Measurements from ENCODE around the gene CAPN14. TPM values are rescaled to one million over a fixed set of nuclear protein-coding genes. Genes with fewer than 3 reads are reported as not detected.

Gene CAPN14
- total RNA-seq, 1 experiment from 2014 or later, result 0.05 TPM

DNA sequence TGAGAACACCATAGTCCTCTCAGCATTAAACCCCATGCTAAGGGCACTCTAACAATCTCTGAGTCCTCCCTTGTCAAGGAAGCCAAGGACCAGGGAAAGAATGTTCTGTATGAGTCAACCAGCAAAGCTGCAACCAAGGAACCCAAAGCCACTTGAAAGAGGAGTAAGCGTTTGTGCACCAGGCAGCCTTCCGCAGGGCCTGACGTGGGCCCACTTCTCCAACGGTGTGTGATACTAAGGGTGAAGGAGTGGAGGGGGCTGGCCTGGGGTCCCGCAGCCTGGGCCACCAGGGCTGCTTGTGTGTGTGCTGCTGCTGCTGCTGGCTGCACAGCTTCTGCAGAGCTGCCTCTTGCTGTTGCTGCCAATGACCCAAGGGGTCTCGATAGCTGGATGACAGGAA, 49.0 kb downstream of the CAPN14 start:
- intact Hi-C loops (cut with micrococcal nuclease; ENCODE audit: unreplicated experiment), result no loop called here
- DNase-seq (ENCODE audit: low read depth, low spot score), result no peak
- Histone ChIP-seq H3K36me3 (ENCODE audit: control insufficient read depth, insufficient read depth, low read length) (no peaks in the 10 kb centered on the region), H3K27me3 (ENCODE audit: control insufficient read depth, insufficient read depth, low read length) (peaks cover 2% of the 10 kb centered on the region), H3K4me1 (ENCODE audit: control insufficient read depth, insufficient read depth, low read length) (no peaks in the 10 kb centered on the region), H3K4me3 (ENCODE audit: low read depth in 2 of 2, low read length in 2 of 2) (no peak overlapping the region), H3K27ac (ENCODE audit: low read length) (no peak overlapping the region), H3K9me3 (ENCODE audit: control insufficient read depth, insufficient read depth, low read depth, low read length) (no peaks in the 10 kb centered on the region)
- BruUV-seq (replicated peaks), result no TSS peak
- POLR2A ChIA-PET, result no interaction called here
- in situ Hi-C loops (cut with HindIII; ENCODE audit: low pct_unique_long_range_greater_than_20kb, low sequenced_read_pairs), result no loop called here
- ATAC-seq, result no peak
- TF ChIP-seq, protein P1, sequence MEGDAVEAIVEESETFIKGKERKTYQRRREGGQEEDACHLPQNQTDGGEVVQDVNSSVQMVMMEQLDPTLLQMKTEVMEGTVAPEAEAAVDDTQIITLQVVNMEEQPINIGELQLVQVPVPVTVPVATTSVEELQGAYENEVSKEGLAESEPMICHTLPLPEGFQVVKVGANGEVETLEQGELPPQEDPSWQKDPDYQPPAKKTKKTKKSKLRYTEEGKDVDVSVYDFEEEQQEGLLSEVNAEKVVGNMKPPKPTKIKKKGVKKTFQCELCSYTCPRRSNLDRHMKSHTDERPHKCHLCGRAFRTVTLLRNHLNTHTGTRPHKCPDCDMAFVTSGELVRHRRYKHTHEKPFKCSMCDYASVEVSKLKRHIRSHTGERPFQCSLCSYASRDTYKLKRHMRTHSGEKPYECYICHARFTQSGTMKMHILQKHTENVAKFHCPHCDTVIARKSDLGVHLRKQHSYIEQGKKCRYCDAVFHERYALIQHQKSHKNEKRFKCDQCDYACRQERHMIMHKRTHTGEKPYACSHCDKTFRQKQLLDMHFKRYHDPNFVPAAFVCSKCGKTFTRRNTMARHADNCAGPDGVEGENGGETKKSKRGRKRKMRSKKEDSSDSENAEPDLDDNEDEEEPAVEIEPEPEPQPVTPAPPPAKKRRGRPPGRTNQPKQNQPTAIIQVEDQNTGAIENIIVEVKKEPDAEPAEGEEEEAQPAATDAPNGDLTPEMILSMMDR (IDR thresholded peaks at IDR 0.05), result no peak
- TF ChIP-seq POLR2AphosphoS5 (IDR thresholded peaks at IDR 0.05; ENCODE audit: low read depth, low read length) (no peak), TCF7L2 (IDR thresholded peaks at IDR 0.05; ENCODE audit: low read depth, low read length) (no peak)
- CTCF ChIA-PET, result interaction anchor here (0.7 kb wide), 1 partner anchor 296 kb away, joined by 5 read pairs; no protein-coding TSS in a partner anchor

- in situ Hi-C loops (cut with HindIII; ENCODE audit: low pct_unique_long_range_greater_than_20kb, low sequenced_read_pairs) (no loop called here), intact Hi-C loops (cut with micrococcal nuclease; ENCODE audit: unreplicated experiment) (no loop called here)
- no peak for ATAC-seq
- CTCF ChIA-PET, result no interaction called here
- no peak for DNase-seq (ENCODE audit: low read depth, low spot score)
- Histone ChIP-seq H3K27me3 (ENCODE audit: control insufficient read depth, insufficient read depth, low read length) (peaks cover 2% of the 10 kb centered on the region), H3K9me3 (ENCODE audit: control insufficient read depth, insufficient read depth, low read depth, low read length) (no peaks in the 10 kb centered on the region), H3K36me3 (ENCODE audit: control insufficient read depth, insufficient read depth, low read length) (no peaks in the 10 kb centered on the region), H3K4me1 (ENCODE audit: control insufficient read depth, insufficient read depth, low read length) (no peaks in the 10 kb centered on the region), H3K27ac (ENCODE audit: low read length) (no peak overlapping the region), H3K4me3 (ENCODE audit: low read depth in 2 of 2, low read length in 2 of 2) (no peak overlapping the region)
- no TSS peak for BruUV-seq (replicated peaks)
- POLR2A ChIA-PET, result no interaction called here
- no peak for TF ChIP-seq TCF7L2 (IDR thresholded peaks at IDR 0.05; ENCODE audit: low read depth, low read length)
- TF ChIP-seq SIN3A (IDR thresholded peaks at IDR 0.05; ENCODE audit: borderline replicate concordance, insufficient read depth, low read depth, low read length), result no peak
- TF ChIP-seq POLR2AphosphoS5 (IDR thresholded peaks at IDR 0.05; ENCODE audit: low read depth, low read length), result no peak
- TF ChIP-seq, protein P2, sequence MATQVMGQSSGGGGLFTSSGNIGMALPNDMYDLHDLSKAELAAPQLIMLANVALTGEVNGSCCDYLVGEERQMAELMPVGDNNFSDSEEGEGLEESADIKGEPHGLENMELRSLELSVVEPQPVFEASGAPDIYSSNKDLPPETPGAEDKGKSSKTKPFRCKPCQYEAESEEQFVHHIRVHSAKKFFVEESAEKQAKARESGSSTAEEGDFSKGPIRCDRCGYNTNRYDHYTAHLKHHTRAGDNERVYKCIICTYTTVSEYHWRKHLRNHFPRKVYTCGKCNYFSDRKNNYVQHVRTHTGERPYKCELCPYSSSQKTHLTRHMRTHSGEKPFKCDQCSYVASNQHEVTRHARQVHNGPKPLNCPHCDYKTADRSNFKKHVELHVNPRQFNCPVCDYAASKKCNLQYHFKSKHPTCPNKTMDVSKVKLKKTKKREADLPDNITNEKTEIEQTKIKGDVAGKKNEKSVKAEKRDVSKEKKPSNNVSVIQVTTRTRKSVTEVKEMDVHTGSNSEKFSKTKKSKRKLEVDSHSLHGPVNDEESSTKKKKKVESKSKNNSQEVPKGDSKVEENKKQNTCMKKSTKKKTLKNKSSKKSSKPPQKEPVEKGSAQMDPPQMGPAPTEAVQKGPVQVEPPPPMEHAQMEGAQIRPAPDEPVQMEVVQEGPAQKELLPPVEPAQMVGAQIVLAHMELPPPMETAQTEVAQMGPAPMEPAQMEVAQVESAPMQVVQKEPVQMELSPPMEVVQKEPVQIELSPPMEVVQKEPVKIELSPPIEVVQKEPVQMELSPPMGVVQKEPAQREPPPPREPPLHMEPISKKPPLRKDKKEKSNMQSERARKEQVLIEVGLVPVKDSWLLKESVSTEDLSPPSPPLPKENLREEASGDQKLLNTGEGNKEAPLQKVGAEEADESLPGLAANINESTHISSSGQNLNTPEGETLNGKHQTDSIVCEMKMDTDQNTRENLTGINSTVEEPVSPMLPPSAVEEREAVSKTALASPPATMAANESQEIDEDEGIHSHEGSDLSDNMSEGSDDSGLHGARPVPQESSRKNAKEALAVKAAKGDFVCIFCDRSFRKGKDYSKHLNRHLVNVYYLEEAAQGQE (IDR thresholded peaks at IDR 0.05; ENCODE audit: insufficient read depth in 1 of 2, low read depth in 2 of 2, low read length in 1 of 2), result no peak
- TF ChIP-seq, protein P1 (IDR thresholded peaks at IDR 0.05), result no peak
Measured at GRCh38 chr2:31166925-31167324, 50.4 kb downstream of the CAPN14 start.

Measured in Panc1 (cell line).